Testis (tissue), 3 donors: ENCODE data around the gene CD8A. TPM values are rescaled to one million over a fixed set of nuclear protein-coding genes. Genes with fewer than 3 reads are reported as not detected.

Experiments
- DNase-seq: peaks from one replicate; pipeline ENCODE4 v3.0.0-alpha.2; 2019
- H3K27ac ChIP-seq, 2 donors: fragments of 200-600 bp; sonication (generic); one replicate each; pipeline ENCODE4 v1.5.1; 2019
- H3K27me3 ChIP-seq: fragments of 200-600 bp; sonication (generic); one replicate; pipeline ENCODE4 v1.5.1; 2019
- H3K36me3 ChIP-seq: fragments of 200-600 bp; sonication (generic); one replicate; pipeline ENCODE4 v1.5.1; 2017; ENCODE audit warnings: low read depth; ENCODE audit errors: missing control alignments
- H3K4me1 ChIP-seq: fragments of 200-600 bp; sonication (generic); one replicate; pipeline ENCODE4 v1.5.1; 2019
- H3K4me3 ChIP-seq, 2 donors: fragments of 200-600 bp; sonication (generic); one replicate each; pipeline ENCODE4 v1.5.1; 2017 to 2019
- H3K9me3 ChIP-seq: fragments of 200-600 bp; sonication (generic); one replicate; pipeline ENCODE4 v1.5.1; 2017
- CTCF ChIP-seq, 3 experiments: fragments of 450-650 bp in 2 of 3; fragments of 200-600 bp in 1 of 3; sonication (generic) in 1 of 3; IDR thresholded peaks; one replicate each; pipeline ENCODE4 v1.5.1; 2016 to 2019; ENCODE audit warnings: antibody characterized with exemption in 3 of 3, mild to moderate bottlenecking in 2 of 3, moderate library complexity in 1 of 3
- POLR2A ChIP-seq: fragments of 450-650 bp; IDR thresholded peaks from one replicate; pipeline ENCODE4 v1.6.1; 2017; ENCODE audit warnings: antibody characterized with exemption, mild to moderate bottlenecking, moderate library complexity
- WGBS, 2 donors: methylation state at CpG; one replicate each; pipeline ENCODE4 v1.1.5; 2018; 5-methylcytosine and 5-hydroxymethylcytosine counted together
- intact Hi-C: fragments of 100-400 bp; cut with DNase I; formaldehyde crosslinking; loops from one replicate; pipeline ENCODE4 v1.15.1; 2023; ENCODE audit warnings: low total_unique reads
- polyA plus RNA-seq: library from polyadenylated mRNA; stranded (reverse); fragments of 350-450 nt; fragmentation: Illumina TruSeq; extraction: RNeasy Lipid Tissue Mini Kit (QIAGEN cat#74804); gene quantifications from one replicate; pipeline ENCODE4 v1.2.3, GENCODE V29; 2014; ENCODE audit warnings: low read depth, low replicate concordance; ENCODE audit not compliant: insufficient read depth
- total RNA-seq, 2 donors: library from RNA; depleted of rRNA; stranded (reverse); fragments of >200 nt; gene quantifications; one replicate each; pipeline ENCODE4 v1.2.3, GENCODE V29; 2016

The CD8A gene
- total and polyA plus RNA-seq, 3 donors from 2014 or later: 0.31 to 2.9 (median 1.7) TPM

DNA sequence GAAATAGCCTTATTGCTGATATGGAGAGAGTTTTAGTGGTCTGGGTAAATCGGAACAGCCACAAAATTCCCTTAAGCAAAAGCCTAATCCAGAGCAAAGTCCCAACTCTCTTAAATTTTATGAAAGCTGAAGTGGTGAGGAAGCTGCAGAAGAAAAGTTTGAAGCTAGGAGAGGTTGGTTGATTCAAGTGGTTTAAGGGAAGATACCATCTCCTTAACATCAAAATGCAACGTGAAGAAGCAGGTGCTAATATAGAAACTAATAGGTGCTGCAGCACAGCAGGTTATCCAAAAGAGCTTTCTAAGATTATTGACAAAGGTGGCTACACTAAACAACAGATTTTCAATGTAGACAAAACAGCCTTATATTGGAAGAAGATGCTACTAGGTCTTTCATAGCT lies 28.2 kb upstream of the CD8A start:
- intact Hi-C loops: no loop called here
- 87 to 94% methylated on average over 2 of the region's 2 CpGs for WGBS, 2 donors
- TF ChIP-seq CTCF (IDR thresholded peaks at IDR 0.05): no peak
- Histone ChIP-seq H3K4me1 (no peaks in the 10 kb centered on the region), H3K9me3 (no peaks in the 10 kb centered on the region), H3K36me3 (no peaks in the 10 kb centered on the region), H3K27me3 (no peaks in the 10 kb centered on the region), H3K27ac (no peak overlapping the region), H3K4me3 (no peak overlapping the region)
- no peak for DNase-seq

DNA sequence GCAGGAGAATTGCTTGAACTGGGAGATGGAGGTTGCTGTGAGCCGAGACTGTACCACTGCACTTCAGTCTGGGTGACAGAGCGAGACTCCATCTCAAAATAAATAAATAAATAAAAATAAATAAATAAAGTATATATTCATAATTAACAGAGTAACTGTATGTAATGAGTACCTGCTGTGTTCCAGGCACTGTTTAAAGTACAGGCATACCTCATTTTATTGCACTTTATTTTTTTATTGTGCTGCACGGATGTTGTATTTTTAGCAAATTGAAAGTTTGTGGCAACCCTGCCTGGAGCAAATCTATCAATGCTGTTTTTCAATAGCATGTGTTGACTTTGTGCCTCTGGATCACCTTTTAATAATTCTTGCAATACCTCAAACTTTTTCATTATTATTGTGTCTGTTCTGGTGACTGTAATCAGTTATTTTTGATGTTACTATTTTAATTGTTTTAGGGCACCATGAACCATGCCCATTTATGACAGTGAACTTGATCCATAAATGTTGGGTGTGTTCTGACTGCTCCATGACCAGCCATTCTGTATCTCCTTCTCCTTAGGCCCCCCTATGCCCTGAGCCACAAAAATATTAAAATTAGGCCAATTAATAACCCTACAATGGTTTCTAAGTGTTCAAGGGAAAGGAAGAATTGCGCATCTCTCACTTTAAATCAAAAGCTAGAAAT lies 27.5 kb upstream of the CD8A start:
- Histone ChIP-seq H3K4me3 (no peak overlapping the region), H3K27me3 (no peaks in the 10 kb centered on the region), H3K4me1 (no peaks in the 10 kb centered on the region), H3K36me3 (no peaks in the 10 kb centered on the region), H3K27ac (no peak overlapping the region), H3K9me3 (no peaks in the 10 kb centered on the region)
- TF ChIP-seq POLR2A (no peak), CTCF (IDR thresholded peaks at IDR 0.05) (no peak)
- no peak for DNase-seq
- intact Hi-C loops: no loop called here
- WGBS, 2 donors: 91 to 95% methylated on average over 4 of the region's 4 CpGs

DNA sequence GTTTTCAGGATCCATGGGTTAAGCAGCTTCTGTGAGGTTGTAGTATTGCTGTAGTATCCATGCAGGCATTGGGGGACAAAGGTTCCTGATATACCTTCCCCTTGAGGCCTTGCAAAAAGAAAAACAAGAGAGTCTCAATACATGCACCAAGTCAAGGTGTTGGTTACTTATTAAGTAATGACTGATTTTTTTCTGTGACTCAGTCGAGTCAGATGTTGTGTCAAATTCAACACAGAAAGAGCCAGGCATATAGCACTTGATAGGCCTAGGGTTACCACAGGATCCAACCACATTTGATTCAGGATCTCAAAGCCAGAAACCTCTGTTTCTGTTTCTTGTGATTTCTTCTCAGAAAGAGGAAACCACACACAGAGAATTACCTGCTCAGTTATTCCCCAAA lies 24.9 kb upstream of the CD8A start:
- TF ChIP-seq POLR2A (no peak), CTCF (IDR thresholded peaks at IDR 0.05) (no peak)
- no peaks in the 10 kb centered on the region for H3K36me3 ChIP-seq
- H3K27ac ChIP-seq: no peak overlapping the region
- intact Hi-C loops: no loop called here
- WGBS, 2 donors: 71 to 90% methylated on average over 1 of the region's 1 CpG
- no peak for DNase-seq
- H3K4me3 ChIP-seq: no peak overlapping the region
- no peaks in the 10 kb centered on the region for H3K4me1 ChIP-seq
- H3K9me3 ChIP-seq: no peaks in the 10 kb centered on the region
- no peaks in the 10 kb centered on the region for H3K27me3 ChIP-seq

GRCh38 chr2:86809481-86810121 lies 18.9 kb upstream of the CD8A start:
- Histone ChIP-seq H3K36me3 (no peaks in the 10 kb centered on the region), H3K27ac (no peak overlapping the region), H3K9me3 (no peaks in the 10 kb centered on the region), H3K27me3 (no peaks in the 10 kb centered on the region), H3K4me1 (no peaks in the 10 kb centered on the region), H3K4me3 (peak overlapping the region; percentile 41 to 59)
- WGBS, 2 donors: 28 to 29% methylated on average over 27 to 43 of the region's 43 CpGs
- DNase-seq: no peak
- TF ChIP-seq CTCF (IDR thresholded peaks at IDR 0.05): no peak
- no peak for TF ChIP-seq POLR2A
- intact Hi-C loops: no loop called here
